Activated CD4-positive, alpha-beta T cell treated with anti-CD3 and anti-CD28 coated beads for 4 hours (primary cell): ENCODE data around the gene MOV10L1.
A peak's percentile ranks its signal among the peaks of the same experiment; 100 is the strongest.
"Not testable (repeated sequence)": the region's sequence is repeated elsewhere in the genome, so short reads cannot be mapped to it uniquely, and the experiment has no call there.

Experiments
- DNase-seq, 2 donors: peaks; one replicate each; pipeline ENCODE4 v3.0.0-alpha.2; 2020

The MOV10L1 gene

GRCh38 chr22:50165436-50166123, 75.8 kb downstream of the MOV10L1 start:
- no peak for DNase-seq

- DNase-seq = no peak
Measured at GRCh38 chr22:50167689-50168489, 78.1 kb downstream of the MOV10L1 start.

GRCh38 chr22:50168490-50169180, 78.8 kb downstream of the MOV10L1 start:
- not testable (repeated sequence) for DNase-seq

GRCh38 chr22:50169181-50169759, 79.5 kb downstream of the MOV10L1 start:
- no peak for DNase-seq

GRCh38 chr22:50169774-50170341, 80.1 kb downstream of the MOV10L1 start:
- DNase-seq = peak; percentile 39 to 53

GRCh38 chr22:50170453-50171318, 80.9 kb downstream of the MOV10L1 start, which contains the start of gene PANX2:
Gene PANX2, plus strand, starts transcription at chr22:50170731. Its CDS starts 0 bp downstream, at chr22:50170731.
- DNase-seq = no peak

- DNase-seq = no peak
Measured at GRCh38 chr22:50171319-50171964, 81.6 kb downstream of the MOV10L1 start.

- DNase-seq = no peak
Measured at GRCh38 chr22:50171965-50172421, 82.2 kb downstream of the MOV10L1 start.

- DNase-seq = no peak
Measured at GRCh38 chr22:50173311-50173982, 83.6 kb downstream of the MOV10L1 start.

GRCh38 chr22:50173983-50174355, 84.2 kb downstream of the MOV10L1 start:
- no peak for DNase-seq

- DNase-seq = no peak
Measured at GRCh38 chr22:50174382-50175190, 84.8 kb downstream of the MOV10L1 start.

- no peak for DNase-seq
Measured at GRCh38 chr22:50175191-50175461, 85.3 kb downstream of the MOV10L1 start.

GRCh38 chr22:50175921-50176849, 86.4 kb downstream of the MOV10L1 start:
- DNase-seq = no peak

- no peak for DNase-seq
Measured at GRCh38 chr22:50176850-50177536, 87.2 kb downstream of the MOV10L1 start.

GRCh38 chr22:50177537-50178470, 88.0 kb downstream of the MOV10L1 start:
- DNase-seq = no peak

GRCh38 chr22:50178471-50178864, 88.7 kb downstream of the MOV10L1 start:
- no peak for DNase-seq
